H9 (cell line): ENCODE data around the gene C1orf141. TPM values are rescaled to one million over a fixed set of nuclear protein-coding genes. Genes with fewer than 3 reads are reported as not detected.

Experiments used
- DNase-seq: peaks from one replicate; pipeline ENCODE4 v3.0.0-alpha.2; 2017
- H2AFZ ChIP-seq: one replicate; pipeline ENCODE4 v1.6.1; 2013; ENCODE audit warnings: mild to moderate bottlenecking, low read length, control low read depth, moderate library complexity
- H2AK5ac ChIP-seq: 2 replicates; pipeline ENCODE4 v1.6.1; 2013; ENCODE audit warnings: low read length, control low read depth, mixed read lengths; ENCODE audit not compliant: insufficient read length
- H2BK120ac ChIP-seq: one replicate; pipeline ENCODE4 v1.6.1; 2013; ENCODE audit warnings: low read depth, mild to moderate bottlenecking, low read length, control low read depth, inconsistent platforms; ENCODE audit not compliant: poor library complexity, severe bottlenecking
- H2BK12ac ChIP-seq: 2 replicates; pipeline ENCODE4 v1.6.1; 2013; ENCODE audit warnings: low read length, control low read depth, mixed read lengths, low read depth; ENCODE audit not compliant: insufficient read length
- H2BK15ac ChIP-seq: 2 replicates; pipeline ENCODE4 v1.6.1; 2013; ENCODE audit warnings: low read depth, low read length, control low read depth
- H2BK20ac ChIP-seq: one replicate; pipeline ENCODE4 v1.6.1; 2013; ENCODE audit warnings: low read depth, mild to moderate bottlenecking, low read length, control low read depth, inconsistent platforms; ENCODE audit not compliant: poor library complexity, severe bottlenecking
- H2BK5ac ChIP-seq: 2 replicates; pipeline ENCODE4 v1.6.1; 2013; ENCODE audit warnings: low read length, control low read depth, mixed read lengths; ENCODE audit not compliant: insufficient read length
- H3K14ac ChIP-seq: 2 replicates; pipeline ENCODE4 v1.6.1; 2013; ENCODE audit warnings: low read length, control low read depth; ENCODE audit not compliant: insufficient read depth
- H3K18ac ChIP-seq: 2 replicates; pipeline ENCODE4 v1.6.1; 2013; ENCODE audit warnings: low read depth, mild to moderate bottlenecking, mixed read lengths, low read length, control low read depth; ENCODE audit not compliant: insufficient read length
- H3K23ac ChIP-seq: 2 replicates; pipeline ENCODE4 v1.6.1; 2013; ENCODE audit warnings: low read length, control low read depth, mixed read lengths, low read depth; ENCODE audit not compliant: insufficient read length
- H3K23me2 ChIP-seq: 2 replicates; pipeline ENCODE4 v1.6.1; 2013; ENCODE audit warnings: low read depth, mild to moderate bottlenecking, mixed read lengths, low read length, control low read depth; ENCODE audit not compliant: insufficient read length, poor library complexity, severe bottlenecking
- H3K27ac ChIP-seq: 2 replicates; pipeline ENCODE4 v1.5.1; 2013; ENCODE audit warnings: low read length, control low read depth, mixed read lengths, low read depth; ENCODE audit not compliant: insufficient read length
- H3K27me3 ChIP-seq: 2 replicates; pipeline ENCODE4 v1.6.1; 2013; ENCODE audit warnings: low read length, control low read depth, inconsistent platforms; ENCODE audit not compliant: insufficient read depth
- H3K4ac ChIP-seq: 2 replicates; pipeline ENCODE4 v1.6.1; 2013; ENCODE audit warnings: low read depth, mild to moderate bottlenecking, control low read depth, inconsistent platforms, low read length, moderate library complexity
- H3K4me1 ChIP-seq: 2 replicates; pipeline ENCODE4 v1.6.1; 2013; ENCODE audit warnings: low read length, control low read depth, inconsistent platforms; ENCODE audit not compliant: insufficient read depth
- H3K4me2 ChIP-seq: 2 replicates; pipeline ENCODE4 v1.6.1; 2013; ENCODE audit warnings: low read length, control low read depth, mixed read lengths; ENCODE audit not compliant: insufficient read length, insufficient read depth
- H3K56ac ChIP-seq: 2 replicates; pipeline ENCODE4 v1.6.1; 2013; ENCODE audit warnings: low read depth, mild to moderate bottlenecking, mixed read lengths, low read length, control low read depth; ENCODE audit not compliant: insufficient read length
- H3K79me1 ChIP-seq: 2 replicates; pipeline ENCODE4 v1.6.1; 2013; ENCODE audit warnings: low read depth, mild to moderate bottlenecking, moderate library complexity, low read length, control low read depth, inconsistent platforms; ENCODE audit not compliant: insufficient read depth, poor library complexity, severe bottlenecking
- H3K79me2 ChIP-seq: 2 replicates; pipeline ENCODE4 v1.6.1; 2013; ENCODE audit warnings: low read length, control low read depth, inconsistent platforms; ENCODE audit not compliant: insufficient read depth
- H3K9ac ChIP-seq: 2 replicates; pipeline ENCODE4 v1.6.1; 2013; ENCODE audit warnings: low read length, control low read depth, mixed read lengths; ENCODE audit not compliant: insufficient read length; ENCODE audit errors: extremely low read depth
- H3K9me3 ChIP-seq: one replicate; pipeline ENCODE4 v1.6.1; 2013; ENCODE audit warnings: low read depth, low read length, inconsistent platforms; ENCODE audit not compliant: control insufficient read depth
- H3T11ph ChIP-seq: one replicate; pipeline ENCODE4 v1.6.1; 2013; ENCODE audit warnings: mild to moderate bottlenecking, low read length, control low read depth, inconsistent platforms
- H4K20me1 ChIP-seq: one replicate; pipeline ENCODE4 v1.6.1; 2013; ENCODE audit not compliant: control insufficient read depth, insufficient read length, insufficient read depth
- H4K5ac ChIP-seq: 2 replicates; pipeline ENCODE4 v1.6.1; 2013; ENCODE audit warnings: low read depth, mild to moderate bottlenecking, mixed read lengths, low read length, control low read depth; ENCODE audit not compliant: insufficient read length
- H4K8ac ChIP-seq: replicated peaks from 2 replicates; pipeline ENCODE4 v1.6.1; 2013; ENCODE audit warnings: low read length, control low read depth, mixed read lengths, low read depth; ENCODE audit not compliant: insufficient read length
- H4K91ac ChIP-seq: 2 replicates; pipeline ENCODE4 v1.6.1; 2013; ENCODE audit warnings: low read depth, mild to moderate bottlenecking, moderate library complexity, mixed read lengths, low read length, control low read depth; ENCODE audit not compliant: insufficient read length
- H3K27ac Mint-ChIP-seq, 3 experiments: 2 replicates in 2 of 3; 3 replicates in 1 of 3; pipeline ENCODE4 v1.8.0; 2020 to 2021; ENCODE audit warnings: mixed read lengths in 3 of 3, mild to moderate bottlenecking in 1 of 3, moderate library complexity in 1 of 3
- H3K27me3 Mint-ChIP-seq: 2 replicates; pipeline ENCODE4 v1.8.0; 2021; ENCODE audit warnings: low read depth, mild to moderate bottlenecking, moderate library complexity, mixed read lengths
- H3K36me3 Mint-ChIP-seq, 3 experiments: 2 replicates in 2 of 3; 3 replicates in 1 of 3; pipeline ENCODE4 v1.8.0; 2020 to 2021; ENCODE audit warnings: low read depth in 3 of 3, mixed read lengths in 3 of 3; ENCODE audit not compliant: insufficient read depth in 1 of 3
- H3K4me1 Mint-ChIP-seq, 2 experiments: 2 replicates each; pipeline ENCODE4 v1.8.0; 2020; ENCODE audit warnings: mixed read lengths in 2 of 2
- H3K4me3 Mint-ChIP-seq, 2 experiments: 2 replicates in 1 of 2; 3 replicates in 1 of 2; pipeline ENCODE4 v1.8.0; 2020 to 2021; ENCODE audit warnings: mild to moderate bottlenecking in 2 of 2, mixed read lengths in 2 of 2, moderate library complexity in 1 of 2
- H3K9me3 Mint-ChIP-seq, 2 experiments: 2 replicates in 1 of 2; 3 replicates in 1 of 2; pipeline ENCODE4 v1.8.0; 2020; ENCODE audit warnings: mild to moderate bottlenecking in 2 of 2, mixed read lengths in 2 of 2, moderate library complexity in 1 of 2
- WGBS: extraction: QIAGEN DNeasy Blood & Tissue Kit; methylation state at CpG from one replicate; pipeline ENCODE4 v1.1.7; 2013; ENCODE audit warnings: missing lambda C conversion rate, low lambda C conversion rate, mixed read lengths; ENCODE audit not compliant: insufficient read length; ENCODE audit errors: extremely low coverage; 5-methylcytosine and 5-hydroxymethylcytosine counted together
- total RNA-seq: library from RNA; stranded (reverse); gene quantifications from 2 replicates; pipeline ENCODE4 v1.2.1, GENCODE V29; 2021
- TF ChIP-seq, protein P1 (sequence below): fragments of 200-600 bp; sonication (generic); conservative IDR thresholded peaks from 3 replicates; pipeline ENCODE4 v1.8.0; 2021; ENCODE audit warnings: antibody characterized with exemption, mild to moderate bottlenecking

C1orf141 gene
- total RNA-seq, 1 experiment from 2014 or later, result not detected

DNA sequence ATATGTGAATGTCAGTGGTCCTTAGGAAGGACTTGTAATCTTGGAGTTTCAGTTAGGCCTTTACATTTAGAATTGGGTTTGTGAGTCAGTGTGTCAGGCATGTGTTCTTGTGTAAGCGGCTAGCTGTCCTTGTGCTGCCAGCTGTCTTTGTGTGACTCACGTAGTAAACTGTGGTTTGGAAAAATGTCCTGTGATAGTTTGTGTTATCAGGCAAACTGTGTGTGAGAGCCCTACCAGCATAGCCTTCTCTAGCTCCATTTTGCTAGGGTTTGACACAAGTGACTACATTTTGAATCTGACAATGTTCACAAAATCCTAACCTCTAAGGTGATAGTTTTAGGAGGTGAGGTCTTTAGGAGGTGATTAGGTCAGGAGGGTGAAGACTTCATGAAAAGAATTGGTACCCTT is 74.0 kb downstream of the C1orf141 start:
- Histone ChIP-seq H2AFZ (no peak overlapping the region), H3K9me3 (no peaks in the 10 kb centered on the region), H3K14ac (no peak overlapping the region), H4K5ac (no peak overlapping the region), H3T11ph (no peak overlapping the region), H3K4ac (no peak overlapping the region), H4K91ac (no peak overlapping the region), H2BK20ac (no peak overlapping the region), H4K8ac (no peak overlapping the region), H3K9ac (no peak overlapping the region), H2BK15ac (no peak overlapping the region), H3K79me1 (no peaks in the 10 kb centered on the region), H2BK120ac (no peak overlapping the region), H4K20me1 (no peaks in the 10 kb centered on the region), H3K56ac (no peak overlapping the region), H3K23me2 (no peaks in the 10 kb centered on the region), H3K27me3 (no peaks in the 10 kb centered on the region), H3K4me2 (no peak overlapping the region), H3K23ac (no peak overlapping the region), H3K79me2 (no peaks in the 10 kb centered on the region), H3K4me1 (no peaks in the 10 kb centered on the region), H3K18ac (no peak overlapping the region), H2AK5ac (no peak overlapping the region), H2BK12ac (no peak overlapping the region), H2BK5ac (no peak overlapping the region), H3K27ac (no peak overlapping the region)
- H3K4me3 Mint-ChIP-seq, result no peak overlapping the region
- TF ChIP-seq, protein P1, sequence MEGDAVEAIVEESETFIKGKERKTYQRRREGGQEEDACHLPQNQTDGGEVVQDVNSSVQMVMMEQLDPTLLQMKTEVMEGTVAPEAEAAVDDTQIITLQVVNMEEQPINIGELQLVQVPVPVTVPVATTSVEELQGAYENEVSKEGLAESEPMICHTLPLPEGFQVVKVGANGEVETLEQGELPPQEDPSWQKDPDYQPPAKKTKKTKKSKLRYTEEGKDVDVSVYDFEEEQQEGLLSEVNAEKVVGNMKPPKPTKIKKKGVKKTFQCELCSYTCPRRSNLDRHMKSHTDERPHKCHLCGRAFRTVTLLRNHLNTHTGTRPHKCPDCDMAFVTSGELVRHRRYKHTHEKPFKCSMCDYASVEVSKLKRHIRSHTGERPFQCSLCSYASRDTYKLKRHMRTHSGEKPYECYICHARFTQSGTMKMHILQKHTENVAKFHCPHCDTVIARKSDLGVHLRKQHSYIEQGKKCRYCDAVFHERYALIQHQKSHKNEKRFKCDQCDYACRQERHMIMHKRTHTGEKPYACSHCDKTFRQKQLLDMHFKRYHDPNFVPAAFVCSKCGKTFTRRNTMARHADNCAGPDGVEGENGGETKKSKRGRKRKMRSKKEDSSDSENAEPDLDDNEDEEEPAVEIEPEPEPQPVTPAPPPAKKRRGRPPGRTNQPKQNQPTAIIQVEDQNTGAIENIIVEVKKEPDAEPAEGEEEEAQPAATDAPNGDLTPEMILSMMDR, result no peak
- WGBS, result no CpG with 5 or more reads among the region's 2 CpGs
- DNase-seq, result no peak
- H3K9me3 Mint-ChIP-seq, result no peaks in the 10 kb centered on the region
- no peaks in the 10 kb centered on the region for H3K36me3 Mint-ChIP-seq
- no peaks in the 10 kb centered on the region; the same call in none of the 2 replicates for H3K27me3 Mint-ChIP-seq
- H3K27ac Mint-ChIP-seq, result no peak overlapping the region
- H3K4me1 Mint-ChIP-seq, result peaks cover 4% of the 10 kb centered on the region in 2 experiments
